OCI-LY1 (cell line): ENCODE measurements around the gene MYO10.

Experiments used
- H2AFZ ChIP-seq: fragments of 200-600 bp; sonication (generic), shearing (Covaris generic); 2 replicates; pipeline ENCODE4 v1.6.0; 2014; ENCODE audit warnings: antibody characterized with exemption, mild to moderate bottlenecking, low read length
- H3F3A ChIP-seq: fragments of 200-600 bp; sonication (generic), shearing (Covaris generic); 2 replicates; pipeline ENCODE4 v1.6.0; 2014; ENCODE audit warnings: mild to moderate bottlenecking, antibody characterized with exemption, low read length, moderate library complexity; ENCODE audit not compliant: insufficient read depth
- H3K27ac ChIP-seq: fragments of 200-600 bp; sonication (generic); 2 replicates; pipeline ENCODE4 v1.5.1; 2014; ENCODE audit warnings: low read length, mixed run types, mild to moderate bottlenecking, low read depth; ENCODE audit not compliant: poor library complexity, severe bottlenecking
- H3K27me3 ChIP-seq: fragments of 200-600 bp; sonication (generic); 2 replicates; pipeline ENCODE4 v1.6.0; 2014; ENCODE audit warnings: antibody characterized with exemption, mild to moderate bottlenecking, low read length, moderate library complexity; ENCODE audit not compliant: insufficient read depth
- H3K36me3 ChIP-seq: fragments of 200-600 bp; sonication (generic); 2 replicates; pipeline ENCODE4 v1.6.1; 2014; ENCODE audit warnings: mild to moderate bottlenecking, antibody characterized with exemption, low read length, moderate library complexity, mixed read lengths; ENCODE audit not compliant: insufficient read depth
- H3K4me1 ChIP-seq: fragments of 200-600 bp; sonication (generic); 2 replicates; pipeline ENCODE4 v1.5.1; 2014; ENCODE audit warnings: mild to moderate bottlenecking, low read length, moderate library complexity; ENCODE audit not compliant: insufficient read depth, severe bottlenecking
- H3K4me2 ChIP-seq: fragments of 200-600 bp; sonication (generic), shearing (Covaris generic); 2 replicates; pipeline ENCODE4 v1.6.1; 2014; ENCODE audit warnings: low read length
- H3K4me3 ChIP-seq: fragments of 200-600 bp; sonication (generic); 2 replicates; pipeline ENCODE4 v1.5.1; 2014; ENCODE audit warnings: low read length, low read depth, mild to moderate bottlenecking, mixed read lengths; ENCODE audit not compliant: poor library complexity, severe bottlenecking
- H3K79me2 ChIP-seq: fragments of 200-600 bp; shearing (Covaris generic); 2 replicates; pipeline ENCODE4 v1.6.1; 2016; ENCODE audit warnings: mixed run types, low read length, mixed read lengths; ENCODE audit not compliant: insufficient read depth
- H3K9ac ChIP-seq: fragments of 200-600 bp; sonication (generic), shearing (Covaris generic); 2 replicates; pipeline ENCODE4 v1.6.1; 2014; ENCODE audit warnings: mild to moderate bottlenecking, low read length, mixed read lengths
- H3K9me2 ChIP-seq: fragments of 200-600 bp; sonication (generic), shearing (Covaris generic); 2 replicates; pipeline ENCODE4 v1.6.1; 2014; ENCODE audit warnings: low read depth, mild to moderate bottlenecking, low read length, mixed read lengths
- H3K9me3 ChIP-seq: fragments of 200-600 bp; shearing (Covaris generic); 2 replicates; pipeline ENCODE4 v1.6.1; 2014; ENCODE audit warnings: low read length, mixed read lengths
- H4K20me1 ChIP-seq: fragments of 200-600 bp; sonication (generic), shearing (Covaris generic); 2 replicates; pipeline ENCODE4 v1.6.0; 2016; ENCODE audit warnings: mild to moderate bottlenecking, low read length; ENCODE audit not compliant: insufficient read depth
- EZH2 ChIP-seq: fragments of 200-600 bp; sonication (generic), shearing (Covaris generic); IDR thresholded peaks from 2 replicates; pipeline ENCODE4 v1.8.0; 2017; ENCODE audit warnings: borderline replicate concordance, mixed run types, mild to moderate bottlenecking, antibody characterized with exemption, low read length, moderate library complexity, mixed read lengths
- TF ChIP-seq, protein P1 (sequence below): fragments of 200-600 bp; sonication (generic), shearing (Covaris generic); IDR thresholded peaks from 2 replicates; pipeline ENCODE4 v1.5.1; 2017; ENCODE audit warnings: mild to moderate bottlenecking, antibody characterized with exemption, low read length, moderate library complexity, mixed read lengths

The MYO10 gene

DNA sequence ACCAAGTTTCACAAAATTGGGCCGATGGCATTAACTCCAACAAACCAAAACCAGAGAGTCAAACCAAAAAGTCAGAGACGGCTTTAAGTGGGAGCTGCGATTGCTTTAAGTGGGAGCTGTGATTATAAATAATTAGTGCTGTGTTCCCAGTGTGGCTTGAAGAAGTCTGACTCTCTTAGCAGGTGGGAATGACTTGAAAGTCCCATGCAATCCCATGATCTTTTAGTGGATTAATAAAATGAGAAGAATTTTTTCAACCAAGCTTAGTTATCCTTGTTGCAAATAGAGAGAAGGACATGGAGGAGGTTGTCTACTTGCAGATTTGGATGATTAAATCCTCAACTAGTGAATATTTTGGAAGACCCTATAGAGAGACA is 68.5 kb downstream of the MYO10 start:
- Histone ChIP-seq H3K9me2 (no peaks in the 10 kb centered on the region), H3K4me3 (no peak overlapping the region), H3K4me2 (no peak overlapping the region), H3K27me3 (no peaks in the 10 kb centered on the region), H3K36me3 (no peaks in the 10 kb centered on the region), H3K4me1 (no peaks in the 10 kb centered on the region), H3F3A (no peaks in the 10 kb centered on the region), H2AFZ (no peak overlapping the region), H3K27ac (no peak overlapping the region), H3K9ac (no peak overlapping the region), H3K79me2 (no peaks in the 10 kb centered on the region), H4K20me1 (no peaks in the 10 kb centered on the region), H3K9me3 (no peaks in the 10 kb centered on the region)
- TF ChIP-seq, protein P1, sequence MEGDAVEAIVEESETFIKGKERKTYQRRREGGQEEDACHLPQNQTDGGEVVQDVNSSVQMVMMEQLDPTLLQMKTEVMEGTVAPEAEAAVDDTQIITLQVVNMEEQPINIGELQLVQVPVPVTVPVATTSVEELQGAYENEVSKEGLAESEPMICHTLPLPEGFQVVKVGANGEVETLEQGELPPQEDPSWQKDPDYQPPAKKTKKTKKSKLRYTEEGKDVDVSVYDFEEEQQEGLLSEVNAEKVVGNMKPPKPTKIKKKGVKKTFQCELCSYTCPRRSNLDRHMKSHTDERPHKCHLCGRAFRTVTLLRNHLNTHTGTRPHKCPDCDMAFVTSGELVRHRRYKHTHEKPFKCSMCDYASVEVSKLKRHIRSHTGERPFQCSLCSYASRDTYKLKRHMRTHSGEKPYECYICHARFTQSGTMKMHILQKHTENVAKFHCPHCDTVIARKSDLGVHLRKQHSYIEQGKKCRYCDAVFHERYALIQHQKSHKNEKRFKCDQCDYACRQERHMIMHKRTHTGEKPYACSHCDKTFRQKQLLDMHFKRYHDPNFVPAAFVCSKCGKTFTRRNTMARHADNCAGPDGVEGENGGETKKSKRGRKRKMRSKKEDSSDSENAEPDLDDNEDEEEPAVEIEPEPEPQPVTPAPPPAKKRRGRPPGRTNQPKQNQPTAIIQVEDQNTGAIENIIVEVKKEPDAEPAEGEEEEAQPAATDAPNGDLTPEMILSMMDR, result no peak
- TF ChIP-seq EZH2, result no peak

DNA sequence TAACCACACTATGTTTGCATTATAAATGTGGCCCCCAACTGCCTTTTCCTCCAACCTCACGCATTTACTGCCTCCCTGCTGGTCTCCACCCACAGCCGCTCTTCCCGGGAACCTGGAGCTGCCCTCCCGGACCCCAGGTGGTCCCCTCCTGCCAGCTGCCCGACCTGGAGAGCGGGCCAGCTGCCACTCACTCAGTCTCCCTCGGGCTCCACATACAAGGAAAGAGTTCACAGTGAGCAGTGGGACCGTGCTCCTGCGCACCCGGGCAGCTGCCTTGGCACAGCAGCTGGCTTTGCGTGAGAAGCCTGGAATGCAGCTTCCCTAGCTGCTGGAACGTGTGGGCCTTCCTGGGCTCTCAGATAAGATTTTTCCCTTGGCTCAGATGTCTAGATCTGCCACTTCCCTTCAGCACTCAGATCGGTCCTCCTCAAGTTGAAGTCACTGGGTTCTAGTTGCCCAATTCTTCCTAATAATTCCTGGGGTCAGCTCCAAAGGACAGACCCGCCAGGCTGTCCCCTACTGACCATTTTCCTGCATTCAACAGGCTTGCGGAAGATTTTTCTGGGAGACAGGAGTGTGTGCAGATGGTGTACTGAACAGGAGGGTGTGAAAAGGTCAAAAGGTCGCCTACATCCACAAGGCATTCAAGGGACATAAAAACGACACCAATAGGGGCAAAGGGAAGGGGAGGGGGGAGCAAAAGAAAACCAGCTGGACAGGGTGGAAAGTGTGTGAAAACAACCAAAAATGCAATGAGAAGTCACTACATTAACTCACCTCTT is 69.1 kb downstream of the MYO10 start:
- Histone ChIP-seq H3F3A (no peaks in the 10 kb centered on the region), H4K20me1 (no peaks in the 10 kb centered on the region), H3K9me2 (no peaks in the 10 kb centered on the region), H3K27me3 (no peaks in the 10 kb centered on the region), H3K27ac (no peak overlapping the region), H2AFZ (no peak overlapping the region), H3K9me3 (no peaks in the 10 kb centered on the region), H3K9ac (no peak overlapping the region), H3K4me1 (no peaks in the 10 kb centered on the region), H3K36me3 (no peaks in the 10 kb centered on the region), H3K4me2 (no peak overlapping the region), H3K4me3 (no peak overlapping the region), H3K79me2 (no peaks in the 10 kb centered on the region)
- TF ChIP-seq EZH2, result no peak
- TF ChIP-seq, protein P1, result no peak

DNA sequence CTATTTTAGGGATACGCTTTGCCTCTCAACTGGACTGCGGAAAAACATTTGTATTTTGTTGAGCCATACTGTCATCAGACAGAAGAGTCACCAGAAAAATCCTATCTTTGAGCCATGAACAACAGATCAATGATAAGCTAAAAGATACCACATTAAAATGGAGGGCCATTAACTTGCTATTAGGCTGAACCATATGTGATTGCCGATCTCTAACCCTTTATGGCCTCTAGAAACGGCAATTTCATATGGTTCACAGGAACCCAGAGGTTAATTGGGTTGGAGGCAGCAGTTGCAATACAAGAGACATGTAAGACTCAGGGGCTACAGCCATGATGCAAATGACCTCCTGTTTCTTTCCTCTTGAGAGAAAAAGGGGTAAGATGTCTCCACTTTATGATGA is 69.8 kb downstream of the MYO10 start:
- Histone ChIP-seq H3K27ac (no peak overlapping the region), H4K20me1 (no peaks in the 10 kb centered on the region), H3K9me2 (no peaks in the 10 kb centered on the region), H2AFZ (no peak overlapping the region), H3K9me3 (no peaks in the 10 kb centered on the region), H3K79me2 (no peaks in the 10 kb centered on the region), H3K4me2 (no peak overlapping the region), H3F3A (no peaks in the 10 kb centered on the region), H3K4me1 (no peaks in the 10 kb centered on the region), H3K9ac (no peak overlapping the region), H3K4me3 (no peak overlapping the region), H3K27me3 (no peaks in the 10 kb centered on the region), H3K36me3 (no peaks in the 10 kb centered on the region)
- no peak for TF ChIP-seq EZH2
- TF ChIP-seq, protein P1, result no peak
